GM12801 (cell line): ENCODE data around the gene USP38.

Experiments
- TF ChIP-seq, protein P1 (sequence below): IDR thresholded peaks from one replicate; pipeline ENCODE4 v1.5.1; 2011; ENCODE audit warnings: control low read depth; ENCODE audit not compliant: insufficient read length; ENCODE audit errors: extremely low read depth

Gene USP38

DNA sequence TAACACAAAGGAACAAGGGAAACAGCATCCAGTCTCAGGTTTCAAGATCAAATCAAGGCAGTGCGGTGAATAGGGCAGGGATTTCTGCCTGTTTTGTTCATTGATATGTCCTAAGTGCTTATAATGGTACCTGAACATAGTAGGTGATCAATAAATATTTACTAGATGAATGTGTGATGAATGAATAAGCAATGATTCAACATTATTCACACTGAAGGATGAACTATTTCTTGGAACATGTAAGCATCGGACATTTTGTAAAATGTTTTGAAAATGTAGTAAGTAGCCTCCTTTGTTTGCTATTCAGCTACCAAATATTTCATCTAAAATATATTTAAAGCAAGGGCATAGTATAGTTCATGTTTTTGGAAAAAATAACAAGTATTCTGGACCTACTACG is 67.8 kb downstream of the USP38 start:
- TF ChIP-seq, protein P1, sequence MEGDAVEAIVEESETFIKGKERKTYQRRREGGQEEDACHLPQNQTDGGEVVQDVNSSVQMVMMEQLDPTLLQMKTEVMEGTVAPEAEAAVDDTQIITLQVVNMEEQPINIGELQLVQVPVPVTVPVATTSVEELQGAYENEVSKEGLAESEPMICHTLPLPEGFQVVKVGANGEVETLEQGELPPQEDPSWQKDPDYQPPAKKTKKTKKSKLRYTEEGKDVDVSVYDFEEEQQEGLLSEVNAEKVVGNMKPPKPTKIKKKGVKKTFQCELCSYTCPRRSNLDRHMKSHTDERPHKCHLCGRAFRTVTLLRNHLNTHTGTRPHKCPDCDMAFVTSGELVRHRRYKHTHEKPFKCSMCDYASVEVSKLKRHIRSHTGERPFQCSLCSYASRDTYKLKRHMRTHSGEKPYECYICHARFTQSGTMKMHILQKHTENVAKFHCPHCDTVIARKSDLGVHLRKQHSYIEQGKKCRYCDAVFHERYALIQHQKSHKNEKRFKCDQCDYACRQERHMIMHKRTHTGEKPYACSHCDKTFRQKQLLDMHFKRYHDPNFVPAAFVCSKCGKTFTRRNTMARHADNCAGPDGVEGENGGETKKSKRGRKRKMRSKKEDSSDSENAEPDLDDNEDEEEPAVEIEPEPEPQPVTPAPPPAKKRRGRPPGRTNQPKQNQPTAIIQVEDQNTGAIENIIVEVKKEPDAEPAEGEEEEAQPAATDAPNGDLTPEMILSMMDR: no peak

GRCh38 chr4:143253166-143253565 is 68.4 kb downstream of the USP38 start:
- TF ChIP-seq, protein P1: no peak

DNA sequence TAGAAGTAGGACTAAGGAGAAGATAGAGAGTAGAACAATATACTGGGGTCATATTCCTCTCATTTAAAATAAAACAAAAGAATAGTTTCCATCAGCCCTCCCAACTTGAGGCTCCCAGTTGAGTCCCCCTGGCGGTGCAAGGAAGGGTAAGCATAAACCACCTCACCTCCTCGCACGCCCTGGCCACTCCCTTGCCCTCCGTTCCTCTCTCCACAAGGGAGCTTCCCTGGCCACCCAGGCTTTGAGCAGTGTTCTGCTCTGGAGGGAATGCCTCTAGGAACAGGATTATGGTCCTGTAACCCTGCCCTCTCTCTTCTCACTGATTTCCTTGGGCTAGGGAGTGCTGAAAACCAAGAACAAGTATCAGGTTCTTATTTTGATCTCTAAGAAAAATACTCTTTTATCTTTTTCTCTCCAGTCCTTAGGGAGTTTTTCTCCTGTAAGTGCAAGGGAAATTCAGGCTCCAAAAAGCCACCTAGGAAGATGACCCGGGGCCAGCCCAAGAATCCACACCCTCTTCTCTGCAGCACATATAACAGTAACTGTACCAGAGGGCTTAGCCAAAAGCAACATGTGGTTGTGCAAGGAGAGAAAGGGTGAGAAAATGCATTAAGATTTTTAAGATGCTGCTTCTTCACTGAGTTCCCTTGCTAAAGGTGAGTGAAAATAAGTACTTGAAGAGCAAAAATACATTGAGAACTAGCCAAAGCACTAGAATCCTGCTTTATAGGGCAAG is 69.9 kb downstream of the USP38 start:
- TF ChIP-seq, protein P1: no peak

DNA sequence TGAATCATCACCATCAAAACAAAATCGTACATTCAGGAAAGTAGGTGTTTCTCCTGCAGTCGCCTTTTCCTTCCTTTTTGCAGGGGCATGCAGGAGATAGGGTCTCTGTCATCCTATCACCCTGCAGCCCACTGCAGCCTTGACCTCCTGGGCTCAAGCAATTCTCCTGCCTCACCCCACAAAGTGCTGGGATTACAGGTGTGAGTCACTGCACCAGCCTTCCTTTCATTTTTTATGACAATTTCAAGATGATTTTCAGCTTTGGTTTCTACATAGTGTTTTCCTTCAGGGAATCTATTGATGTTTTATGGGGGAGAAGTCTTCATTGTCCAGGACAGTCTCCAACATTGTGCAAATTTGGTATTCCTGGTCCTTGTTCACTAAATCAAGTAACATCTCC is 71.7 kb downstream of the USP38 start:
- TF ChIP-seq, protein P1: no peak

- TF ChIP-seq, protein P1: no peak
Measured at GRCh38 chr4:143257356-143257755, 72.6 kb downstream of the USP38 start.

- TF ChIP-seq, protein P1: no peak
Measured at GRCh38 chr4:143260750-143261149, 76.0 kb downstream of the USP38 start.

DNA sequence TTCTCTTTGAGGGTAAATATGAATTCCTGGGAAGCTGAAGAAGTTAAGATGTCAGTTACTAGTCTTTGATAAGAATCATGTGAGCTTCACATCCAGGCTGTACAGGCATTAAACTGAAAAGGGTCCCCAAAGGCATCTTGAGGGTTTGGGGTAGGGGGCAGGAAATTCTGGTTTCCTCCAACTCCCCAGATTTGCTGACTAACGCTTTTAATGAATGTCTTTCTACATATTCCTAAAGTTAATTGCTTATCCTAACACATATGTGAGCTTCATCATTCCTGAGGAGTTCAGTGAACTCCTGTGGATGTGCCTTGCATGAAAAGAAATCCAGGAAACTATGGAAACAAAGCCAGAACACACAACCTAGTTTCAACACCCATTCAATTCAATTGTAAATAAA is 78.1 kb downstream of the USP38 start:
- TF ChIP-seq, protein P1: no peak
